Endodermal cell (in vitro differentiated cells): ENCODE results near the gene LARP7. TPM values are rescaled to one million over a fixed set of nuclear protein-coding genes. Genes with fewer than 3 reads are reported as not detected.
A peak's percentile ranks its signal among the peaks of the same experiment; 100 is the strongest.

Experiments
- DNase-seq: peaks from one replicate; pipeline ENCODE4 v3.0.0-alpha.2; 2017
- H3K27ac ChIP-seq: 2 replicates; pipeline ENCODE4 v1.5.1; 2013; ENCODE audit warnings: mild to moderate bottlenecking, low read depth, low read length, moderate library complexity
- H3K27me3 ChIP-seq: 2 replicates; pipeline ENCODE4 v1.6.1; 2013; ENCODE audit warnings: mild to moderate bottlenecking, low read length, moderate library complexity; ENCODE audit not compliant: insufficient read depth, control insufficient read depth, poor library complexity, severe bottlenecking
- H3K36me3 ChIP-seq: 2 replicates; pipeline ENCODE4 v1.7.0; 2013; ENCODE audit warnings: mild to moderate bottlenecking, low read length, moderate library complexity; ENCODE audit not compliant: control insufficient read depth, insufficient read depth
- H3K4me1 ChIP-seq: one replicate; pipeline ENCODE4 v1.7.0; 2013; ENCODE audit warnings: low read length; ENCODE audit not compliant: control insufficient read depth, insufficient read depth
- H3K4me3 ChIP-seq: 2 replicates; pipeline ENCODE4 v1.5.1; 2013; ENCODE audit warnings: mild to moderate bottlenecking, low read length, moderate library complexity
- H3K9ac ChIP-seq: 2 replicates; pipeline ENCODE4 v1.6.1; 2013; ENCODE audit warnings: mild to moderate bottlenecking, low read length, moderate library complexity; ENCODE audit not compliant: poor library complexity, severe bottlenecking; ENCODE audit errors: extremely low read depth
- H3K9me3 ChIP-seq: 2 replicates; pipeline ENCODE4 v1.6.1; 2013; ENCODE audit warnings: mild to moderate bottlenecking, low read length, moderate library complexity; ENCODE audit not compliant: control insufficient read depth
- H3K27ac Mint-ChIP-seq: 2 replicates; pipeline ENCODE4 v1.8.0; 2020; ENCODE audit warnings: mixed read lengths
- H3K27me3 Mint-ChIP-seq: 2 replicates; pipeline ENCODE4 v1.8.0; 2021; ENCODE audit warnings: mild to moderate bottlenecking, mixed read lengths; ENCODE audit not compliant: insufficient read depth
- H3K36me3 Mint-ChIP-seq: 2 replicates; pipeline ENCODE4 v1.8.0; 2020; ENCODE audit warnings: low read depth, mixed read lengths
- H3K4me1 Mint-ChIP-seq: 2 replicates; pipeline ENCODE4 v1.8.0; 2020; ENCODE audit warnings: mixed read lengths
- H3K4me3 Mint-ChIP-seq: 2 replicates; pipeline ENCODE4 v1.8.0; 2020; ENCODE audit warnings: mild to moderate bottlenecking, moderate library complexity, mixed read lengths
- H3K9me3 Mint-ChIP-seq: 2 replicates; pipeline ENCODE4 v1.8.0; 2020; ENCODE audit warnings: mild to moderate bottlenecking, mixed read lengths
- WGBS, 2 experiments: methylation state at CpG; one replicate each; pipeline versions ENCODE4 v1.1.5 to v1.1.7; 2013; ENCODE audit warnings: missing lambda C conversion rate in 2 of 2, mixed read lengths in 1 of 2; ENCODE audit not compliant: insufficient coverage in 1 of 2, insufficient read length in 1 of 2; 5-methylcytosine and 5-hydroxymethylcytosine counted together
- total RNA-seq, 2 donors: library from RNA; stranded (reverse); fragmentation: NEBNext Ultra II Directional in 1 of 2; extraction: Animal tissue kit (Norgen Biotek cat#: 25700) in 1 of 2; gene quantifications; 2 replicates in 1 of 2; 3 replicates in 1 of 2; pipeline ENCODE4 v1.2.1, GENCODE V29; 2021
- TF ChIP-seq, protein P1 (sequence below): fragments of 200-600 bp; sonication (generic); conservative IDR thresholded peaks from 2 replicates; pipeline ENCODE4 v1.5.0; 2021; ENCODE audit warnings: antibody characterized with exemption, mild to moderate bottlenecking

Gene LARP7
- total RNA-seq, 2 donors from 2014 or later = 36.1 to 52.0 TPM

DNA sequence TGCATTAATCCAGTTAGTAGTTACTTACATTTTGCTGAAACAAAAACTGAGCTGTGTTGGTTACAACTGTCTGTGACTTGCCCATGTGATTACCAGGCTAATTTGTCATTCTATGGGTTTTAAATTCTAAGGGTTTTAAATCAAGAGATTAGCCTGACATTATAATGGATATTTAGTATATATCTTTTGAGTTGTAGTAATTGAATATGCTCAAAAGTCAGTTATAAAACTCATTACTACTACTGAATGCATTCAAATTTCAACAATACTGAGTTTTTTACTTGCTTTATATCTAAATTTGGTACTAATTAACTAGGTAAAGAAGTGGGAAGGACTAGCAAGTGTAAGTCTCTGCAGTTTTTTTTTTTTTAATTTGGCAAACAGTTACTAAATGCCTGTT, 14.7 kb downstream of the LARP7 start:
- Mint-ChIP-seq H3K4me3 (peak overlapping the region; percentile 95), H3K36me3 (peaks cover 23% of the 10 kb centered on the region), H3K27ac (peak overlapping the region; percentile 91), H3K27me3 (no peaks in the 10 kb centered on the region), H3K4me1 (peaks cover 37% of the 10 kb centered on the region), H3K9me3 (peaks cover 5% of the 10 kb centered on the region)
- Histone ChIP-seq H3K27me3 (no peaks in the 10 kb centered on the region), H3K9me3 (no peaks in the 10 kb centered on the region), H3K9ac (peak overlapping the region; percentile 56), H3K4me1 (peaks cover 10% of the 10 kb centered on the region), H3K4me3 (peak overlapping the region; percentile 99), H3K36me3 (peaks cover 25% of the 10 kb centered on the region), H3K27ac (no peak overlapping the region)
- DNase-seq = no peak
- TF ChIP-seq, protein P1, sequence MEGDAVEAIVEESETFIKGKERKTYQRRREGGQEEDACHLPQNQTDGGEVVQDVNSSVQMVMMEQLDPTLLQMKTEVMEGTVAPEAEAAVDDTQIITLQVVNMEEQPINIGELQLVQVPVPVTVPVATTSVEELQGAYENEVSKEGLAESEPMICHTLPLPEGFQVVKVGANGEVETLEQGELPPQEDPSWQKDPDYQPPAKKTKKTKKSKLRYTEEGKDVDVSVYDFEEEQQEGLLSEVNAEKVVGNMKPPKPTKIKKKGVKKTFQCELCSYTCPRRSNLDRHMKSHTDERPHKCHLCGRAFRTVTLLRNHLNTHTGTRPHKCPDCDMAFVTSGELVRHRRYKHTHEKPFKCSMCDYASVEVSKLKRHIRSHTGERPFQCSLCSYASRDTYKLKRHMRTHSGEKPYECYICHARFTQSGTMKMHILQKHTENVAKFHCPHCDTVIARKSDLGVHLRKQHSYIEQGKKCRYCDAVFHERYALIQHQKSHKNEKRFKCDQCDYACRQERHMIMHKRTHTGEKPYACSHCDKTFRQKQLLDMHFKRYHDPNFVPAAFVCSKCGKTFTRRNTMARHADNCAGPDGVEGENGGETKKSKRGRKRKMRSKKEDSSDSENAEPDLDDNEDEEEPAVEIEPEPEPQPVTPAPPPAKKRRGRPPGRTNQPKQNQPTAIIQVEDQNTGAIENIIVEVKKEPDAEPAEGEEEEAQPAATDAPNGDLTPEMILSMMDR = no peak

DNA sequence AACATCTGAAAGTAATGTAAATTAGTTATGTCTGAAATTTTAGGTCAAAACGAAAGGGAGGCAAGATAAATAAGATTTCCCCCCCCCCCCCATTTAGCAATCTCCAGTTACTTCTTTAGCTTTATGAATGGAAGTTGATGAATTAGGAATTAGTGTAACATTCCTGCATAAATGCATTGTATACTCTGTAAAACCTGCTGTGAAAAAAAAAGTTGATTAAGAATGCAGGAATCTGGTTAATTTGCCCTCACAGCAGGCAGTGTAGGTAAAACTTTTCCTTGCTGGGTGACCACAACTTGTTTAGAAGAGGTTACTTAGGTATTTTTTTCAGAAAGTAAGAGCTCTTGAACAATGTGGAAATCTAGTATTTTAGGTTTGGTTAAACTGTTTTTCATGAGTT, 15.3 kb downstream of the LARP7 start:
- DNase-seq = peak; percentile 81
- Mint-ChIP-seq H3K27ac (peak overlapping the region; percentile 91), H3K4me3 (peak overlapping the region; percentile 95), H3K36me3 (peaks cover 21% of the 10 kb centered on the region), H3K9me3 (peaks cover under 1% of the 10 kb centered on the region), H3K27me3 (no peaks in the 10 kb centered on the region), H3K4me1 (peaks cover 41% of the 10 kb centered on the region)
- TF ChIP-seq, protein P1 = no peak
- Histone ChIP-seq H3K27me3 (no peaks in the 10 kb centered on the region), H3K9me3 (no peaks in the 10 kb centered on the region), H3K4me1 (peaks cover 10% of the 10 kb centered on the region), H3K9ac (peak overlapping the region; percentile 56), H3K36me3 (peaks cover 23% of the 10 kb centered on the region), H3K27ac (no peak overlapping the region), H3K4me3 (peak overlapping the region; percentile 99)
- WGBS, 2 experiments = no CpG with 5 or more reads among the region's 1 CpG

DNA sequence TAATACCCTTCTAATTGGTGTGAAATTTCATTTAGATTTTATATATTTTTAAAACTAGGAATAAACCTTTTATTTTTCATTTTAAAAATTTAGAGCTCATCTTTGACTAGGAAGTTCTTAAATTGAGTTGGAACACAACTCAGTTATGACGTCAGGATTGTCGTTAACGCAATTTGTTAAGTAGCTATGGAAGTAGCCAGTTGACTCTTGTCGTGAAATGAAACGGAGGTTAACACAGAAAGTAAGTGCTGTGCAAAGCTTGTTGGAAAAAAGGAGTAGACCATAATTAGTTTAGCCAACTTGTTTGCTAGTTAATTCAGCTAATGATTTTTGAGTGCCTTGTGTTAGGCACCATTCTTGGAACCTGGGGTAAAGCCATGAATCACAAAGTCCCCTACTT, 18.3 kb downstream of the LARP7 start:
- peaks cover 18% of the 10 kb centered on the region for H3K36me3 Mint-ChIP-seq
- peak overlapping the region; percentile 5 for H3K9ac ChIP-seq
- H3K4me1 ChIP-seq = peaks cover 10% of the 10 kb centered on the region
- DNase-seq = no peak
- WGBS, 2 experiments = 12 to 27% methylated on average over 5 of the region's 5 CpGs
- peaks cover 27% of the 10 kb centered on the region for H3K36me3 ChIP-seq
- H3K4me3 ChIP-seq = peak overlapping the region; percentile 42
- no peaks in the 10 kb centered on the region for H3K9me3 ChIP-seq
- no peaks in the 10 kb centered on the region for H3K27me3 ChIP-seq
- no peak overlapping the region for H3K27ac ChIP-seq
- H3K27me3 Mint-ChIP-seq = no peaks in the 10 kb centered on the region
- TF ChIP-seq, protein P1 = no peak
- H3K4me1 Mint-ChIP-seq = peaks cover 50% of the 10 kb centered on the region
- H3K27ac Mint-ChIP-seq = peak overlapping the region; percentile 93
- peak overlapping the region; percentile 95 for H3K4me3 Mint-ChIP-seq
- H3K9me3 Mint-ChIP-seq = no peaks in the 10 kb centered on the region
